Measurements from ENCODE around the gene ABCC5. TPM values are rescaled to one million over a fixed set of nuclear protein-coding genes. Genes with fewer than 3 reads are reported as not detected.

ABCC5 gene
- total and polyA plus RNA-seq, 2 of the 8 experiments (the other 6 are each of a cell fraction or from before 2014, with no cell fraction given): 25.3 to 40.8 TPM

GRCh38 chr3:183883291-183884096, 134.2 kb downstream of the ABCC5 start (continued):
- no peak for TF ChIP-seq CTBP2 (IDR thresholded peaks at IDR 0.05; ENCODE audit: borderline replicate concordance, insufficient read depth, insufficient read length, low read length)
- TF ChIP-seq TCF12 (IDR thresholded peaks at IDR 0.05; ENCODE audit: low read depth, low read length): no peak
- TF ChIP-seq EP300 (IDR thresholded peaks at IDR 0.05; ENCODE audit: borderline replicate concordance in 1 of 2, low read depth in 2 of 2, low read length in 2 of 2): no peak
- TF ChIP-seq NANOG (IDR thresholded peaks at IDR 0.05; ENCODE audit: insufficient read depth, low read depth, low read length, poor library complexity, severe bottlenecking): no peak
- TF ChIP-seq BCL11A (IDR thresholded peaks at IDR 0.05; ENCODE audit: low read depth in 2 of 2, low read length in 2 of 2): no peak
- no peak for TF ChIP-seq NRF1 (IDR thresholded peaks at IDR 0.05; ENCODE audit: low read depth, low read length)
- no peak for TF ChIP-seq CBX8 (IDR thresholded peaks at IDR 0.05; ENCODE audit: borderline replicate concordance, low read depth, low read length)
- TF ChIP-seq SP1 (IDR thresholded peaks at IDR 0.05; ENCODE audit: low read depth, low read length): no peak
- TF ChIP-seq EZH2 (IDR thresholded peaks at IDR 0.05; ENCODE audit: low read depth, low read length, severe bottlenecking): no peak
- TF ChIP-seq JUN (IDR thresholded peaks at IDR 0.05; ENCODE audit: low read depth, low read length): no peak

Data from H1 (cell line).